C4-2B (cell line): ENCODE measurements around the gene EFNA5.

ENCODE experiments used
- CTCF ChIP-seq: fragments of 450-650 bp; conservative IDR thresholded peaks from 2 replicates; pipeline ENCODE4 v1.5.1; 2017; ENCODE audit warnings: mild to moderate bottlenecking
- ZFX ChIP-seq: fragments of 450-650 bp; IDR thresholded peaks from 2 replicates; pipeline ENCODE4 v1.6.1; 2017

- TF ChIP-seq CTCF (no peak), ZFX (no peak)
Measured at GRCh38 chr5:107431536-107431935, 239.2 kb downstream of the EFNA5 start.
